Caki2 (cell line): ENCODE data around the gene FHIT. TPM values are rescaled to one million over a fixed set of nuclear protein-coding genes. Genes with fewer than 3 reads are reported as not detected.

Experiments
- DNase-seq: peaks from one replicate; pipeline ENCODE4 v3.0.0-alpha.2; 2015; ENCODE audit warnings: low read depth
- in situ Hi-C: cut with HindIII; loops from 2 replicates; pipeline ENCODE4 v1.10.0; 2016; ENCODE audit warnings: low sequenced_read_pairs, low pct_unique_long_range_greater_than_20kb, mixed read lengths
- total RNA-seq: library from RNA; depleted of rRNA; stranded (reverse); fragments of >200 nt; shearing (Covaris generic); gene quantifications from 2 replicates; pipeline ENCODE4 v1.2.3, GENCODE V29; 2014; ENCODE audit warnings: low replicate concordance

FHIT gene
- total RNA-seq, 1 experiment from 2014 or later = 4.8 TPM

DNA sequence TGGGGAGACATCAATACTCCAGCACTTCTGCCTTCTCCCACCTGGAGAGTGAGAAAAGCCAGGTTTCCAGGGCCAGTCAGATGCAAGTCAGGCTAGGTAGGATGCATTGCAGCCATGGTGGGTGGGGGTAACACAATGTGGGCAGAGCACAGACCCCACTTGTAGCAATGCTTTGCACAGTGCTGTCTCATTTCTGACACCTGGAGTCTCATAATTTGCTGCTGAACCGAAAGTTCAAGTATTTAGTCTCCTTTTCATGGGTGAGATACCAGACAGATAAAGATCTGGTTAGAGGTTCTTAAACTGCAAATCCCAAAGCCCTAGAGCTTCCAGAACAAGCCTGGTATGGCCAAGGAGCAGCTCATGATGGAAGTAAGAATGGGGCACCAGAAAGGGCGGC, 1321.1 kb downstream of the FHIT start:
- no peak for DNase-seq
- in situ Hi-C loops = no loop called here

DNA sequence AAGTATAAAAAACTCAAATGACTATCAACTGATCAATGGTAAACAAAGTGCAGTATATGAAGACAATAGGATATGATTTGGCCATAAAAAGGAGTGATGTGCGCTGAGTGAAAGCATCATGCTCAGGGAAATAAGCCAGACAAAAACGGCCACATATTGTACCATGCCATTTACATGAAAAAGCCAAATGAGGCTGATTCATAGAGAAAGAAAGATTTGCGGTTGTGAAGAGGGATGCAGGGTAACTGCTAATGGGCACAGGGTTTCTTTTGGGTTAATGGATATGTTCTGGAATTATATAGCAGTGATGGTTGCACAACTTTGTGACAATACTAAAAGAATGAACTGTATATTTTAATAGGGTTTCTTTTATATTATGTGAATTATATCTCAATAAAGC, 1324.2 kb downstream of the FHIT start:
- in situ Hi-C loops = no loop called here
- no peak for DNase-seq

DNA sequence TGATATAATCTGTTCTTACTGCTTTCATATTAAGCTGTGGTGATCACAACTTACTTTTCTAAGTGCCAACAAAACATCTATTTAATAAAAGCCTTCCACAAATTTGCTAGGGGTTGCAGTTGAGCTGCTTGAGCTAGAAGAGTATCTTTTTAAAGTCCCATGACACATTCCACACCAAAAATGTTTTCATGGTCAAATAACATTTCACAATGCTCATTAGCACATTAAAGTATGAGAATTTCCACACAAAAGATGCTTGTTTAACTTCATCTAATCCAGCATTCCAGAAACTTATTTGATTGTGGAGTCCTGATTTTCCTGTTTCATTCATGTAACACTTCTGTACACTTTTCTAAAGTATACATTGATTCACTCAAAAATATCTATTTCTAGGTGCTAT, 1325.3 kb downstream of the FHIT start:
- in situ Hi-C loops = no loop called here
- DNase-seq = no peak

DNA sequence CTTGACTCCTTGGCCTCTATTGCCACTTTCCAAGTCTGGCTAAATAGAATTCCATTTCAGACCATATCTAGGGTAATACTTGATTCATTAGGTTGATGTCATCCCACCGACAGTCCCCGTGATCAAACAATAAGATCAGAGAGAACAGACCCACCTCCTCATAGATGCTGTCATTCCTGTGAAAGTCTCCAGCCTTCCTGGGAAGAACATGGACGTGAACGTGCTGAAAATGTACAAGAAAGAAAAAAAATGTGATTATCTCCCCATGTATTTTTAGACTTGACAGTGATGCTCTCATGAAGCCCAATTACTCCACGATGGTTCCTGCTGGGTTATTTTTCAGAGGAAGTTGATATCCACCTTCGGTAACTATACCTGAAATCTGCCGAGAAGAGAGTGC, 1329.1 kb downstream of the FHIT start:
- in situ Hi-C loops = no loop called here

DNA sequence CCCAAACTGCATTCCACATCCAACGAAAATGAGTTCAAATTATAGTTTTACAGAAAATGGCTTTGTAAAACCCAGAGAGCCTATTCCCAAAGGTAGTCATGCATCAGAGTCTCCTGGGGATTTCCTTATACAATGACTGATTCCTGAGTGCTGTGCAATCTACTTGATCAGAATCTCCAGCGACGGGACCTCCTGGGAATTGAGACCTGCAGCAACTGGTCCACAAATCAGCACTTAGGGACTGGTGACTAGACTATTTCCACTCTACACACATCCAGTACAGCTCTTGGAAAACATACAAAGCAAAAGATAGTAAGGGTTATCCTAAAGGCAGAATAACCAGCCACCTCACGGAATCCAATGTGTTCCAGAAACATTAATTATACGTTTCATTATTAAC, 1330.4 kb downstream of the FHIT start:
- in situ Hi-C loops = no loop called here
- no peak for DNase-seq

More for the DNA sequence above, 1329.1 kb downstream of the FHIT start:
- no peak for DNase-seq

DNA sequence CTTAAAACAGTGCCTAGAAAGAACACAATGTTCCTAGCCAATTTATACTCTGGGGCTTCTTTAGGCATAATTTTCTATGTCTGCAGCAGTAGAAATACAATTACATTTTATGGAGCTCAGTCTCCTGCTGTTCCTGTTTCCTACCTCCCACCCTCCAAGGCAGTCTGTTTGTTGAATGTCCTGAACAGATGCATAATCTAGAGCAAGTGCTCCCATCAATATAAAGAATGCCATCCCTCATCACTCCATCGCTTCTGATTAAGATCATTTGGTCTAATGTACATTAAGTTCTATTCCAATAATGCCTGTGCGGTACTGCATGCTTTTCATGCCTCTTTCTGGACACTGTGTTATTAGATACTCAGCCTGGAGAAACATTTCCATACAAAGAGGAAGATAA, 1331.7 kb downstream of the FHIT start:
- DNase-seq = no peak
- in situ Hi-C loops = no loop called here

DNA sequence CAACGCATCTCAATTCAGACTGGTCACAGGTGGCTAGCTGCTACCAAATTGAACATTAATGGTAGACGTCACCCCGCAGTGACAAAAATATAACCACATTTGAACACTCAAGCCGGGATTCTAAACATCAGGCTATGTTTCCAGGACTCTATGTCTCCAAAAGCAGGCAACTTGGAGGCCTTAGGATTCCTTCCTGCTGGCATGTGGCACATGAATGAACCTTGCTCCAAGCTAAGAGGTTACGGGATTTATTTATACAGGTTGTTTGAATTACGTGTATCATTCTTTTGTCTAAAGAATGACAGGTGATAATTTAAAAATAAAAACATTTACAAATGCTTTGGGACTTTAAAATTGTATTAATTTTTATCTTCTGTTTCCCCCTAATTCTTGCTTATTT, 1337.0 kb downstream of the FHIT start:
- in situ Hi-C loops = no loop called here
- no peak for DNase-seq

DNA sequence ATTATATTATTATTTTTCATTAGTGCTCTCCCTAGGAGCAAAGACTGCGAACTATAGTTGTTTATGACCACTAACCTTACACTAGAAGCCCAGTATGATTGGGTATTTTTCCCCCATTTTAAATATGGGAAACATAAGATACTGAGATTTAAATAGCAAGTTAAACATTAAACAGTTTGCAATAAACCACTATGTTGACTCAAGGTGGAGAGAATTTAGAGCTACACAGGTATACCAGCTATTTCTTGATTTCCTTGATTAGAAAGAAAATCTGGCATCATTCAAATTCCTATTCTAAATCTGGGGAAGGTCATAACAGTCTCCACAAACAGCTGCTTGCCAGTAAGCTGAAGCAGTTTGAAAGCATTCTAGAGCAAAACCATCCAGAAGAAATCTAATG, 1337.6 kb downstream of the FHIT start:
- DNase-seq = no peak
- in situ Hi-C loops = no loop called here

DNA sequence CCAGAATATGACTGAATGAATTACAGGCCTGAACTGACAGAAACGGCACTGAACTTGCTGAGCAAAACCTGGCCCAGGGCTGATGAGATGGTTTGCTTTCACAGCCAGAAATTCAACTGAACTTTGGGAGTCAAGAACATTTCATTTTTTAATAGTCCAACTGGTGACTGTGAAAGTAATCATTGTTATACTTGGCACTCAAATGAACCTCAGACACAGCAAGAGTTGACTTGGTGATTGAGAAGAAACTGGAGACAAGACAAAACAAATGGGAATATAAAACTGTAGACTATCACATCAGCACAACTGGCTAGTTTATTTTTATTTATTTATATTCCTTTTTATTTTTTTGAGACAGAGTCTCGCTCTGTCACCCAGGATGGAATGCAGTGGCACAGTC, 1342.6 kb downstream of the FHIT start:
- DNase-seq = no peak
- in situ Hi-C loops = no loop called here

DNA sequence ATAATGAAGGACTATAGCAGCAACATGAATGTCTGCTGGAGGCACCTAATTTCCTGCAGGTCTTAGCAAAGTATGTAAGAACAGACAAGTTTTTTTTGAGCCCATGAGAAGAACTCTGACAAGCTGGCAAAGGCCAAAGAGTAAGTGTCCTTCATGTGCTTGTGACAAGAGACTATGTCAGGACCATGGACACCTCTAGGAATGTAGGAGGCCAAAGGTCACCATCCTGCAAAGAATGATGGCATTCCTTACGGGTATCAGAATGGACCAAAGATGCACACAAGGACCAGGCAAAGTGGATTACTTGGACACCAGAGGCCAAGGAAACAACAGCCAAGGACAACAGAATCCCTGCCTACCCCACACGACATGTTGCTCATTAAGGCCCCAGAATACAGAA, 1343.0 kb downstream of the FHIT start:
- DNase-seq = peak; percentile 1
- in situ Hi-C loops = no loop called here

DNA sequence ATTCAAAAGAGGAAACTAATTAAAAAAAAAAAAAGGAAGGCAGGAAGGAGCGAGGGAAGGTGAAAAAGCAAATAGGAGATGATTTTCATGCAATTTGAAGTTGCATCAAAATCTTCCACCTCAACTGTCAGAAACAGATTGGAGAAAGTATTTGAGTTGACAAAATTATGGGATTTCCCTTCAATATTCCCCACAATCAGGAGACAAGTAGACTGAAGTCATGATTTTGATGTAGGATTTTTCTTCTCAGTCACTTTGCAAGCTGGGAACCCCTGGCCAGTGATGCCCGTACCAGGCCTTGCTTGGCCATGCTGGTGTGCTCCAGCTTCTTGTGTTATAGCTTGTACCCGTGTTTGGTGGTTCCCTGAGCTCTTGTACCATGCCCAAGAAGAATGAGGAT, 1347.0 kb downstream of the FHIT start:
- DNase-seq = no peak
- in situ Hi-C loops = no loop called here

DNA sequence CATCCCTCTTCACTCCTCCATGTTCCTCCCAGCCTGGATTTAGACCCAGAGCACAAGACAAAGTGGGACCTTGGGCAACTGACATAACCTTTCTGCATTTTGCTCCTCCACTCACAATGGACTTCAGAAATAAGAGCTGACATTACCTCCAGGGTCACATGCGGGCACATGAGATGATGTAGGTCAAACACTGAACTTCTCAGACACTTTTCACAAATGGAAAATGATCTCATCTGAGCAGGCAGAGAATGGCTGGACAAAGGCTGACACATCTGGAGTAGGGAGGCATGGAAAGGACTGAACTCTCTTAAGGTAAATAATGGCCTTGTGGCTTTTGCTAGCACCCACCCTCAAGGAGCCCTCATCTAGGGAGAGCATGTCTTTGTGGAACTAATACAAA, 1352.2 kb downstream of the FHIT start:
- no peak for DNase-seq
- in situ Hi-C loops = no loop called here

DNA sequence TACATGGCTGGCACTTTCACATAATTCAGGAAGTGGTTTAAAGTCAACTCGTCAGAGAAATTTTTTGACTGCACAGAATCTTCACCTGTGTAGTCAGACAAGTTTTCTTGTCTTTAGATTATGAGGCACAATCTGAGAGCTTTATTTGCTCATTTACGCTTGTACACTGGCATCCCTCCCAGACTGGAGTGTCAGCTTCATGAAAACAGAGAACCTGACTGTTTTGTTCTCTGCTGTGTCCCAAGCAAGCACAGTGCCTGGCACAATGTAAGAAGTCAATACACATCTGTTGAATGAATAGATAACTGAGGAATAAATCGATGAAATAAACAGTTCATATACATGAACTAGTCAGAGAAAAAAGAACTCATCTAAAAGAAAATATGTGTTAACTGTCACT, 1355.3 kb downstream of the FHIT start:
- DNase-seq = no peak
- in situ Hi-C loops = no loop called here

DNA sequence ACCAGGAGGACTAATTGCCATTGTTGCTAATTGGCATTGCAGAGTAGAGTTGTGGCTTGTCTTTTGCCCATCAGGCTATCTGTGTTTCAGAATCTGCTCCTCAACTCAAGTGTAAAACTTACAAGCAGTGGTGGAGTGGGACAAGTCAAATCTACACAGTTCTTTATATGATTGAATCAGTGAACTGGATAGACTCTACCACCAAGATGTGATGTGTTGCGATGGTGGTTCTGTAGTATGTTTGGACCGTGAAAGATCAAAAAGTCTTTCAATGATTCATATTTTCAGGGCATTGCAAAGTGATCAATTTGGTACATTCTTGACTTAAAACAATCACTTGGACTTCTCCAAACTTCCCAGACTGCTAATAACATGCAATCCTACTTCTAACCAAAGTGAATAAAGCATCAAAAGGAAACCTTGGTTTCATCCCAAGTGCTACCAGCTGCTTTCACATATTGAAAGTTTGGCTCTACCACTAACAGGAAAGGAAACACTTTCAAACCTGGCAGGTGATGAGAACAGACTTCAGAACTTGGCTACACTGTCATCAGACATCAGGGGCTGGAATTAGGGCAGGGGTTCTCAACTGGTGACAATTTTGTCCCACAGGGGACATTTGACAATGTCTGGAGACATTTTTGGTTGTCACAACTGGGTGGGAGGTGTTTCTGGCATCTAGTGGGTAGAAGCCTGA, 1356.7 kb downstream of the FHIT start:
- in situ Hi-C loops = no loop called here
- no peak for DNase-seq

DNA sequence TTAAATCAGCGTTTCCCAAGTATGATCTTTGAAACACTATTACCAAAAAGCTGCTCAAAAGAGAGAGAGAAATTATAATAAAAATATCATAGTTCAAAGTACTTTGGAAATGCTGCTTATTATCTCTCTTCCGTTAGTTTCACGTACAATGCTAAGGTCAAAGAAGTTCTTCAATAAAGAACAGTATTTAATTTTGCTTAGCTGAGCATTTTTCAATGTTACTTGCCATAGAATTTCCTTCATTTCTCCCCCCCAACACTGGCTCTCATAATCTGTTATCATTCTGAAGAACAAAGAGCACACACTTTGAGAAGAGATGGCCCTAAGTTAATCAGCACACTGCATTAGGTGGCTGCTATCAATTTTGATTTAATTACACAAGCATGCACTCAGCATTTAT, 1360.6 kb downstream of the FHIT start:
- in situ Hi-C loops = no loop called here
- DNase-seq = no peak

DNA sequence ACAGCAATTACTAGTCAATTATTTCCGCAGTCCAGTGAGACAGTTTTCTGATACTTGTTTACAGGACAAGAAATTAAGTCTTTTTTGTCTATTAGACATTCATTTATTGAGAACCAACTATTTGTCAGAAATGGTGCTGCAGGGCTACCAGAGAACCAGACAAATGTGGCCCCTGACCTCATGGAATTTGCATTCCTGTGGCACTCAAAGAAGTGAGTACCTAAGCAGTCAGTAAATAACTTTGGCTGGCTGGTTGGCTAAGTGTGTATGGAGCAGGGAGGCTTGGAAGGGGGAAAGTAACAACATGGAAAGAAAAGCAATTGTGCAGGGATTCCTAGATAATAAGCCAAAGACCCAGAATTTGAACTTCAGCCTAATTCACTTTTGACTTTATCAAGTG, 1364.5 kb downstream of the FHIT start:
- in situ Hi-C loops = no loop called here
- DNase-seq = no peak

DNA sequence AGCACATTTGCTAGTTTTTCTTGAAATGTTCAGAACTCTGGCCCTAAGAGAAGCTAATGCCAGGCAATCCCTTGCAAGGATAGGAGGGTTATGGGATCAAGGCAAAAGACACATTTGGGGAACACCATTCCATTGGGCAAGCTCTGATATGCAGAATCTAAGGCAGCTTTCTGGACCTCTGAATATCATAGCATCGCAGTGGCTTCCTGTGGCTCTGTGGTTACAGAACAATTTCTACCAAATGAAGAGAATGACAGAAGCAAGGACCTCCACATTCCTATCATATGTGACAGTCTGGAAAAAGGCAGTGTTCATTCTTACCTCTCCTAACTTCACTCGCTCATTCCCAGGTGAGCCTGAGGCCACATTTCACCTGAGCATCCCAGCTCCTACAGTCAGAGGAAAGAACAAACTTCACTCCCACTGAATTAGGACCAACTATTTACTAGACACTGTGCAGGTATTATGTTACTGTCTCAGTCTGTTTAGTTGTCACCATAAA, 1365.3 kb downstream of the FHIT start:
- no peak for DNase-seq
- in situ Hi-C loops = no loop called here

DNA sequence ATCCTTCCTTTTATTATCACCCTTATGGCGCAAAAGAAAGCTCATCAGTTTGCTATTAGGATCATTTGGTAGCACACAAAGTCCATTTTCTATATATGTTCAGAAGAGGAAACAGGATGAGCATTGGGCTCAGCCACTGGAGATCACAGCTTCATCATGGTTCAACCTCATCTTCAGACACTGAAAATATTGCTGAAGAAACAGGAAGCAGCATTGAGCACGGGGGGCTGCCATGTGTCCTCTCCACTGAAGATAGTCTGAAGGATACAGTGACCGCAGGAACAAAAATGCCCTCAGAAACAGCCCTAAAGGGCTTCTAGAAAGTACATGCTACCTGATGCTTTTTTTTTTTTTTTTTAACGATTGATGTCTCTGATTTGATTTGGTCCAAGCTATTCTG, 1366.2 kb downstream of the FHIT start:
- in situ Hi-C loops = no loop called here
- no peak for DNase-seq

DNA sequence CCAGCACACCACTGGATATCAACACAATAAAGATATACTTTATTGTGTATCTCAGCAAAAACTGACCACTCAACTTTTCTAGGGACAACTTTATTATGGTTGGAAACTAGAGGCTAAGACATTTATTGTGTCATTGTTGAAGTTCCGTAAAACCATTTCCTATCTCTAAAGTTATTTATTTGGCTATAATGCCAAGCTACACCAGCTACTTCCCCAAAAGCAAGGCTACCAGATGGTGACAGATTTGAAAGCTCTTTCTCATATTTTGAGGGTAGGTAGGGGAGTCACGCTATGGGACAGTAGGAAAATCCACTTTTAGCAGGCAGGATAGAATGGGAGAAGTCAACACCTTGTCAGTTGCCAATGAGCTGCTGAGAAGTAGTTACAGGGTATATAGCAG, 1366.8 kb downstream of the FHIT start:
- in situ Hi-C loops = no loop called here
- DNase-seq = no peak

DNA sequence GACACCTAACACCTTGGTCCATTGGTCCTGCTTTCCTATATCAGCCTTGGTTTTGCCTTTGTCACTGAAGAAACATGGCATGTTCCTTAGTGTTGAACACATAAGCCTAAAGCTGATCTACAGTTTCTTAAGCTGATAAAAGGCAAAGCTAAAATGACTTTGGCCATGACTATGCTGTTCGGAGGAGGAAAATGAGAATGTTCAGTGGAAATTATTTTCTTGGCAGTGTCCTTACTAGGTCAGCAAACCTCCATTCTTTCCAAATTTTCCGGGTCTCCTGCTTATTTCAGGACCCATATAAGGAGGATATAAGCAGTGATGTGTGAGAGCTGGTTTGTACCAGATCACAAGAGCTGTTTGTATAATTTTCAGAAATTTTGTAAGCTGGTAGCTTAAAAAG, 1368.5 kb downstream of the FHIT start:
- in situ Hi-C loops = no loop called here

DNA sequence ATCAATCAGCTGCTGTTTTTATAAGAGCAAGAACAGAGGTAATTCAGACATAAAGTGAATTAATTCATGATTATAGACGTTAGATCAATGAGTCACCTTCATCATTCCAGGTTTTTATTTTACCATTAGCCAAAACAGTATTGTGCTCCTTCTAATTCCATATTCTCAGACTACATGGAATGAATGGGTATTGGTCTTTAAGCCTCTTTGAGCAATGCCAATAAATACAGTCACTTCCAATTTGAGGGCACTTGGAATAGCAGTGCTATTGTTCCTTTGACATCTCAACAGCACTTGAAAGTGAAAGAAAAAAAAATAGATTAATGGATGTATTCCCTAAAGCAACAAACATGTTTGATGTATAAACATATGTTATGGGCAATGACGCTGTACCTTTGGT, 1370.5 kb downstream of the FHIT start:
- DNase-seq = no peak
- in situ Hi-C loops = no loop called here

More for the DNA sequence above, 1368.5 kb downstream of the FHIT start:
- DNase-seq = no peak
